Neuronal stem cell (in vitro differentiated cells): Measurements from ENCODE around the gene TRIM32.
A peak's percentile ranks its signal among the peaks of the same experiment; 100 is the strongest.

ENCODE experiments used
- DNase-seq: peaks from one replicate; pipeline ENCODE4 v3.0.0-alpha.2; 2013; ENCODE audit warnings: low spot score
- H2AFZ ChIP-seq: one replicate; pipeline ENCODE4 v1.6.1; 2013; ENCODE audit warnings: mild to moderate bottlenecking, low read length, inconsistent platforms
- H2AK5ac ChIP-seq: 2 replicates; pipeline ENCODE4 v1.6.1; 2013; ENCODE audit warnings: low read depth, mild to moderate bottlenecking, inconsistent platforms, low read length, moderate library complexity, mixed read lengths
- H2BK120ac ChIP-seq: 2 replicates; pipeline ENCODE4 v1.6.1; 2013; ENCODE audit warnings: low read depth, mild to moderate bottlenecking, inconsistent platforms, low read length, moderate library complexity, mixed read lengths
- H2BK12ac ChIP-seq: one replicate; pipeline ENCODE4 v1.6.1; 2013; ENCODE audit warnings: low read length, inconsistent platforms
- H2BK15ac ChIP-seq: 2 replicates; pipeline ENCODE4 v1.6.1; 2013; ENCODE audit warnings: mild to moderate bottlenecking, low read length, inconsistent platforms, mixed read lengths
- H2BK5ac ChIP-seq: one replicate; pipeline ENCODE4 v1.6.1; 2013; ENCODE audit warnings: inconsistent platforms, mild to moderate bottlenecking, low read length, moderate library complexity
- H3K14ac ChIP-seq: one replicate; pipeline ENCODE4 v1.6.1; 2013; ENCODE audit warnings: low read length, inconsistent platforms
- H3K18ac ChIP-seq: 2 replicates; pipeline ENCODE4 v1.6.1; 2013; ENCODE audit warnings: low read length, inconsistent platforms
- H3K23ac ChIP-seq: 2 replicates; pipeline ENCODE4 v1.6.1; 2013; ENCODE audit warnings: low read depth, mild to moderate bottlenecking, mixed read lengths, low read length, inconsistent platforms; ENCODE audit not compliant: poor library complexity
- H3K27ac ChIP-seq: replicated peaks from 3 replicates; pipeline ENCODE4 v1.5.1; 2013; ENCODE audit warnings: low read length, inconsistent platforms
- H3K27me3 ChIP-seq, 3 experiments: 2 replicates each; pipeline ENCODE4 v1.6.1; 2013; ENCODE audit warnings: low read length in 3 of 3, mild to moderate bottlenecking in 2 of 3, inconsistent platforms in 1 of 3, low read depth in 1 of 3, mixed read lengths in 1 of 3, moderate library complexity in 1 of 3; ENCODE audit not compliant: control insufficient read depth in 3 of 3, insufficient read depth in 3 of 3
- H3K36me3 ChIP-seq, 2 donors: replicated peaks in 1 of 2; 2 replicates each; pipeline ENCODE4 v1.6.1; 2013; ENCODE audit warnings: low read length in 2 of 2; ENCODE audit not compliant: control insufficient read depth in 2 of 2, insufficient read depth in 2 of 2
- H3K4ac ChIP-seq: 2 replicates; pipeline ENCODE4 v1.6.1; 2013; ENCODE audit warnings: inconsistent platforms, mild to moderate bottlenecking, low read length, moderate library complexity
- H3K4me1 ChIP-seq, 2 donors: 1 replicate in 1 of 2; 2 replicates in 1 of 2; pipeline ENCODE4 v1.6.1; 2013; ENCODE audit warnings: low read length in 2 of 2, low read depth in 1 of 2; ENCODE audit not compliant: control insufficient read depth in 2 of 2, insufficient read depth in 1 of 2
- H3K4me2 ChIP-seq: one replicate; pipeline ENCODE4 v1.6.1; 2013; ENCODE audit warnings: mild to moderate bottlenecking, low read length, inconsistent platforms; ENCODE audit not compliant: insufficient read depth, poor library complexity, severe bottlenecking
- H3K4me3 ChIP-seq, 2 donors: 2 replicates each; pipeline ENCODE4 v1.5.1; 2013; ENCODE audit warnings: low read length in 2 of 2, mild to moderate bottlenecking in 2 of 2, inconsistent platforms in 1 of 2, moderate library complexity in 1 of 2
- H3K79me1 ChIP-seq: one replicate; pipeline ENCODE4 v1.6.1; 2013; ENCODE audit warnings: low read depth, mild to moderate bottlenecking, inconsistent platforms, low read length, moderate library complexity
- H3K9ac ChIP-seq: one replicate; pipeline ENCODE4 v1.6.1; 2013; ENCODE audit warnings: mild to moderate bottlenecking, low read depth, low read length, inconsistent platforms; ENCODE audit not compliant: poor library complexity
- H3K9me3 ChIP-seq, 2 donors: replicated peaks in 1 of 2; 2 replicates each; pipeline versions ENCODE3 to v1.6.1; 2013; ENCODE audit warnings: low read length in 2 of 2, mild to moderate bottlenecking in 2 of 2, inconsistent platforms in 1 of 2, low read depth in 1 of 2, mixed read lengths in 1 of 2, moderate library complexity in 1 of 2; ENCODE audit not compliant: control insufficient read depth in 2 of 2, insufficient read depth in 1 of 2
- H4K8ac ChIP-seq: one replicate; pipeline ENCODE4 v1.6.1; 2013; ENCODE audit warnings: low read depth, mild to moderate bottlenecking, inconsistent platforms, low read length, moderate library complexity
- H4K91ac ChIP-seq: one replicate; pipeline ENCODE4 v1.6.1; 2013; ENCODE audit warnings: low read length, low read depth, mild to moderate bottlenecking, inconsistent platforms; ENCODE audit not compliant: poor library complexity
- WGBS, 2 donors: extraction: QIAGEN DNeasy Blood & Tissue Kit; methylation state at CpG; one replicate each; pipeline ENCODE4 v1.1.7; 2013; ENCODE audit warnings: missing lambda C conversion rate in 2 of 2, mixed read lengths in 1 of 2; ENCODE audit not compliant: insufficient read length in 2 of 2, insufficient replicate concordance in 1 of 2; ENCODE audit errors: extremely low coverage in 2 of 2; 5-methylcytosine and 5-hydroxymethylcytosine counted together

Gene TRIM32

DNA sequence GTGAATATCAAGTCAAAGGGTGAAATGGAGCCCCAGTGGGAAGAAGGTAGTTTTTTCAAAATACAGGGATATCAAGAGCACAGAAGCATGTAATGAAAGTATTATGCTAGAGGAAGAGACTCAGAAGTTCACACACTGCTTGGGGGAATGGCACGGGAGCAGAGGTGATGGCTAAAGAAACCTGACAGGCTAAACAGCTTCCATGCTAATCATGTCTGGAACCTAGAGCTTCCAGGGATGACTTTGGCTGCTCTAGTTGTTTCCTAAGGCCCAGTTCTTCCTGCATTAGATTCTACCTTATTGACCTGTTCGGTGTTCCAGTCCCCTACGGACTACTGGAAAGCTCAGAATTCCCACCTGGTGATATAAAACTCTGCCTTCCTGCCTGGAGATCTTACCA lies 34.3 kb downstream of the TRIM32 start:
- Histone ChIP-seq H3K4me3 (no peak overlapping the region), H3K36me3 (no peaks in the 10 kb centered on the region)
- no CpG with 5 or more reads among the region's 3 CpGs for WGBS, 2 donors

DNA sequence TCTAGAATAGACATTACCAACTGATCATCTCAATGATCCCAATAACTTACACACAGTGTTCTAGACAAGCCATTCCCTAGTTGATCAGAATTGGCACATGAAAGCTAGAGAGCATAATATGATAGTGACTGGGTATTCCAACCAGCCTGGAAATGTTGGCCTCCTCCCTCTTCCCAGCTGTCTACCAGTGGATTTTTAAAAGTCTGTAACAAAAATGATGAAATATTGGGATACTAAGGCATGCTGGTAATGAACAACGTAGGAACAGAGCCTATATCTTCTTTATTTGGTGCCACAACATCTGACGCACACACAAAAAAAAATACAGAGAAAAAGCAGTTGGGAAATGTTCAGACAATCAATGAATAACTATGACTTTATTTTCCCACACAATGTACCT lies 34.8 kb downstream of the TRIM32 start:
- Histone ChIP-seq H2BK120ac (no peak overlapping the region), H2AK5ac (no peak overlapping the region), H4K8ac (no peak overlapping the region), H3K14ac (no peak overlapping the region), H3K4me3 (no peak overlapping the region), H3K23ac (no peak overlapping the region), H3K36me3 (no peaks in the 10 kb centered on the region), H2AFZ (no peak overlapping the region), H3K4me2 (no peak overlapping the region), H3K79me1 (no peaks in the 10 kb centered on the region), H3K4ac (no peak overlapping the region), H3K27ac (no peak overlapping the region), H3K4me1 (peaks cover 10 to 11% of the 10 kb centered on the region in 2 donors), H2BK15ac (no peak overlapping the region), H3K9ac (no peak overlapping the region), H4K91ac (no peak overlapping the region), H3K18ac (no peak overlapping the region), H3K27me3 (peaks cover 0 to 8% (median 0%) of the 10 kb centered on the region in 3 experiments), H2BK5ac (no peak overlapping the region), H2BK12ac (no peak overlapping the region), H3K9me3 (peaks cover 2 to 3% of the 10 kb centered on the region in 2 donors)
- no CpG with 5 or more reads among the region's 2 CpGs for WGBS, 2 donors
- DNase-seq = no peak

More for the DNA sequence above, 34.3 kb downstream of the TRIM32 start:
- DNase-seq = no peak
- Histone ChIP-seq H2BK12ac (no peak overlapping the region), H3K14ac (no peak overlapping the region), H3K18ac (no peak overlapping the region), H3K23ac (no peak overlapping the region), H2BK120ac (no peak overlapping the region), H3K4me2 (no peak overlapping the region), H3K4ac (no peak overlapping the region), H3K27ac (no peak overlapping the region), H2BK5ac (no peak overlapping the region), H3K79me1 (no peaks in the 10 kb centered on the region), H4K91ac (no peak overlapping the region), H2AFZ (no peak overlapping the region), H3K4me1 (peaks cover 10% of the 10 kb centered on the region in 2 donors), H3K27me3 (peaks cover 0 to 8% (median 0%) of the 10 kb centered on the region in 3 experiments), H2BK15ac (no peak overlapping the region), H3K9ac (no peak overlapping the region), H4K8ac (no peak overlapping the region), H3K9me3 (peaks cover 2 to 3% of the 10 kb centered on the region in 2 donors), H2AK5ac (no peak overlapping the region)

DNA sequence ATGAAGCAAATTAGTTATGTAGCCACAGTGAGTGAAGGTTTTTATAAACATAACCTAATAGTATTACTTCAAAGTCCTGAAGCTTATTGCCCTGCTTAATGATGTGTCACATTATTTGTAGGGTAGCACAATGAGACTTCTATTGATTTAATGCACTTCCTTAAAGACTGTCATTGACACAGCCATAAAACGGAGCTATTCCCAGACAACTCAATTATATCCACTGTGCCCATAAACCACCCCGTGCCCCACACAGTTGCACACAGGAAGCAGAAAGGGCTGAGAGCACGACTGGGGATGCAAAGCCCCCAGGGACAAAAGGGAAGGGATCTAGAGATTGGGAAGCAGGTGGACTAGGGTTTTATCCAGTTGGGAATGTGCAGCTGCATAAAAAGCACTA lies 37.0 kb downstream of the TRIM32 start:
- H3K27ac ChIP-seq = no peak overlapping the region
- no peaks in the 10 kb centered on the region for H3K36me3 ChIP-seq
- no peak overlapping the region for H3K18ac ChIP-seq
- no peak overlapping the region for H4K91ac ChIP-seq
- H3K4ac ChIP-seq = no peak overlapping the region
- no peak overlapping the region for H4K8ac ChIP-seq
- no peak overlapping the region for H2BK5ac ChIP-seq
- H3K4me2 ChIP-seq = no peak overlapping the region
- no peak overlapping the region for H2BK12ac ChIP-seq
- no peak overlapping the region for H2AFZ ChIP-seq
- DNase-seq = no peak
- no peaks in the 10 kb centered on the region for H3K79me1 ChIP-seq
- H3K14ac ChIP-seq = no peak overlapping the region
- no peak overlapping the region for H2BK120ac ChIP-seq
- no peak overlapping the region for H2AK5ac ChIP-seq
- H3K4me3 ChIP-seq = peak overlapping the region in 1 of 2 donors; percentile 11
- H2BK15ac ChIP-seq = no peak overlapping the region
- peaks cover 0 to 13% (median 0%) of the 10 kb centered on the region in 3 experiments for H3K27me3 ChIP-seq
- H3K9ac ChIP-seq = no peak overlapping the region
- WGBS, 2 donors = no CpG with 5 or more reads among the region's 3 CpGs
- H3K23ac ChIP-seq = no peak overlapping the region
- peaks cover 10 to 13% of the 10 kb centered on the region in 2 donors for H3K4me1 ChIP-seq
- peaks cover 2 to 3% of the 10 kb centered on the region in 2 donors for H3K9me3 ChIP-seq

DNA sequence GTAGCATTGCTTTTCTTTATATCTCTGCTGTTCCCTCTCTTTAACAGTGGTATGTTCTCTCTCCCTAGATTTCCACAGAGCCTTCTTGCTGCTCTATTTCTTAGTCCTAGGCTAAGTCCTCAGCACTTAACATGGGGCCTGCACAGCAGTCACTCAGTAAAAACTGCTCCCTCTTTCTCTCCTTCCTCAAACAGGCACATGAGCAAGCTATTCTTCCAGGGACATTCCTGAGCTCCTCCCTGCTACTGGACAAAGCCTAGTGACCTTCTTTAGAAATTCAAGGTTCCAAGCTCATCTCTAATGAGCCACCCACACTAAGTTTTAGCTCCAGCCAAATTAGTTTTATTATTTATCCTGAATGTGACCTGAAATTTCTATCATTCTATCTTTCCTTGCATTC lies 39.5 kb downstream of the TRIM32 start:
- peaks cover 0 to 9% of the 10 kb centered on the region in 2 donors for H3K4me1 ChIP-seq
- no peak overlapping the region for H3K4me2 ChIP-seq
- H3K36me3 ChIP-seq = no peaks in the 10 kb centered on the region
- H4K91ac ChIP-seq = no peak overlapping the region
- H2BK5ac ChIP-seq = no peak overlapping the region
- peak; percentile 26 for DNase-seq
- H3K27ac ChIP-seq = peak overlapping the region; percentile 49
- no peak overlapping the region for H3K14ac ChIP-seq
- H3K23ac ChIP-seq = no peak overlapping the region
- no peak overlapping the region for H3K9ac ChIP-seq
- no peak overlapping the region for H3K4me3 ChIP-seq
- no peak overlapping the region for H2BK12ac ChIP-seq
- H3K27me3 ChIP-seq = peaks cover 0 to 8% (median 0%) of the 10 kb centered on the region in 3 experiments
- no peak overlapping the region for H4K8ac ChIP-seq
- no peak overlapping the region for H2AK5ac ChIP-seq
- H2BK15ac ChIP-seq = no peak overlapping the region
- H2BK120ac ChIP-seq = no peak overlapping the region
- no peak overlapping the region for H3K4ac ChIP-seq
- peaks cover 0 to 2% of the 10 kb centered on the region in 2 donors for H3K9me3 ChIP-seq
- H3K79me1 ChIP-seq = no peaks in the 10 kb centered on the region
- H2AFZ ChIP-seq = peak overlapping the region; percentile 45
- H3K18ac ChIP-seq = no peak overlapping the region
